ENCODE results near the gene CCNJL.

The CCNJL gene

GRCh38 chr5:160291467-160291866 lies 20.9 kb downstream of the CCNJL start:
- no peak overlapping the region for H3K4me3 ChIP-seq (ENCODE audit: low read depth, low read length)
- H2AFZ ChIP-seq (ENCODE audit: low read length, unreplicated experiment) = no peak overlapping the region
- H3K27ac ChIP-seq (ENCODE audit: low read depth, low read length) = no peak overlapping the region
- H3K36me3 ChIP-seq (ENCODE audit: insufficient read depth, low read length) = no peaks in the 10 kb centered on the region
- H3K27me3 ChIP-seq (ENCODE audit: insufficient read depth, low read length) = 0 out of 2 replicates have a peak, but pooled peaks cover 3% of the 10 kb centered on the region
- no peaks in the 10 kb centered on the region for H3K4me1 ChIP-seq (ENCODE audit: control insufficient read depth, insufficient read depth, low read length, unreplicated experiment)
- no peaks in the 10 kb centered on the region for H3K79me2 ChIP-seq (ENCODE audit: control insufficient read depth, insufficient read depth, low read length, unreplicated experiment)

DNA sequence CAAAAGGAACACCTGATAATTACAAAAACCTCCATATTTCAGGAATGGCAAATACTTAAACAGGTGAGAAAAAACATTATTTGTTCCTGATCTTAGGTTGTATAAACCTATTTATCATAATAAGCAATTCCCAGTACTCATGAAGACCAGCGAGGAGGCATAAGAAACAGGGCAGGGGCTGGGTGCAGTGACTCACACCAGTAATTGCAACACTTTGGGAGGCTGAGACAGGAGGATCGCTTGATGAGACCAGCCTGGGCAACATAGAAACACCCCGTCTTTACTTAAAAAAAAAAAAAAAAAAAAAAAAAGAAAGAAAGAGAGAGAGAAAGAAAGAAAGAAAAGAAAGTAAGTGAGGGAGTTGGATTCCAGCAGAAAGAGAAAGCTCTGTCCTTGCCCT lies 21.6 kb downstream of the CCNJL start:
- no peaks in the 10 kb centered on the region for H3K4me1 ChIP-seq (ENCODE audit: control insufficient read depth, insufficient read depth, low read length, unreplicated experiment)
- no peak overlapping the region for H2AFZ ChIP-seq (ENCODE audit: low read length, unreplicated experiment)
- no peaks in the 10 kb centered on the region for H3K79me2 ChIP-seq (ENCODE audit: control insufficient read depth, insufficient read depth, low read length, unreplicated experiment)
- H3K4me3 ChIP-seq (ENCODE audit: low read depth, low read length) = no peak overlapping the region
- no peak overlapping the region for H3K27ac ChIP-seq (ENCODE audit: low read depth, low read length)
- H3K27me3 ChIP-seq (ENCODE audit: insufficient read depth, low read length) = 0 out of 2 replicates have a peak, but pooled peaks cover under 1% of the 10 kb centered on the region
- no peaks in the 10 kb centered on the region for H3K36me3 ChIP-seq (ENCODE audit: insufficient read depth, low read length)

DNA sequence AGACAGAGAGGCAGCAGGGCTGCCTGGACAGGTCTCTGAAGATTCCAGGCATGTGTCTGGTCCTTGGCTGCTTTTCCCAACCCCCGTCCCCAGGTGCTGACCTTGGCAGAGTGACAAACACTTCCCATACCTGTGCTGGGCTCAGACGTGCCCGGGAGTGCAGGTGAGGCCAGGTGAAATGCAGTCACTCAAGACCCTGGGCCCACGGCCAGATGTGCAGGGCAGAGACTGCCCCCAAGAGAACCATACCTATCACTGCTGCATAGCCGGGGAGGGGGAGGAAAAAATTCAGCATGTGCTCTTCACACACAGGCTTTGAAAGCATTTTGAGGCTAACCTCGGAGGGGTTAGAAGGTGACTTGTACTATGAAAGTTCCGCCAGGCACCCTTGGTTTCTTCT lies 22.6 kb downstream of the CCNJL start:
- Histone ChIP-seq H3K79me2 (ENCODE audit: control insufficient read depth, insufficient read depth, low read length, unreplicated experiment) (no peaks in the 10 kb centered on the region), H3K27me3 (ENCODE audit: insufficient read depth, low read length) (no peaks in the 10 kb centered on the region), H3K27ac (ENCODE audit: low read depth, low read length) (no peak overlapping the region)

GRCh38 chr5:160289356-160289651 lies 23.1 kb downstream of the CCNJL start:
- Histone ChIP-seq H3K4me1 (ENCODE audit: control insufficient read depth, insufficient read depth, low read length, unreplicated experiment) (no peaks in the 10 kb centered on the region), H2AFZ (ENCODE audit: low read length, unreplicated experiment) (no peak overlapping the region), H3K36me3 (ENCODE audit: insufficient read depth, low read length) (no peaks in the 10 kb centered on the region), H3K79me2 (ENCODE audit: control insufficient read depth, insufficient read depth, low read length, unreplicated experiment) (no peaks in the 10 kb centered on the region), H3K4me3 (ENCODE audit: low read depth, low read length) (no peak overlapping the region), H3K27me3 (ENCODE audit: insufficient read depth, low read length) (no peaks in the 10 kb centered on the region), H3K27ac (ENCODE audit: low read depth, low read length) (no peak overlapping the region)

More for the DNA sequence above, 22.6 kb downstream of the CCNJL start:
- Histone ChIP-seq H3K4me1 (ENCODE audit: control insufficient read depth, insufficient read depth, low read length, unreplicated experiment) (no peaks in the 10 kb centered on the region), H2AFZ (ENCODE audit: low read length, unreplicated experiment) (no peak overlapping the region), H3K36me3 (ENCODE audit: insufficient read depth, low read length) (no peaks in the 10 kb centered on the region), H3K4me3 (ENCODE audit: low read depth, low read length) (no peak overlapping the region)

GRCh38 chr5:160287378-160288051 lies 24.8 kb downstream of the CCNJL start:
- Histone ChIP-seq H3K79me2 (ENCODE audit: control insufficient read depth, insufficient read depth, low read length, unreplicated experiment) (no peaks in the 10 kb centered on the region), H3K4me3 (ENCODE audit: low read depth, low read length) (no peak overlapping the region), H3K27ac (ENCODE audit: low read depth, low read length) (no peak overlapping the region), H3K4me1 (ENCODE audit: control insufficient read depth, insufficient read depth, low read length, unreplicated experiment) (no peaks in the 10 kb centered on the region), H2AFZ (ENCODE audit: low read length, unreplicated experiment) (no peak overlapping the region), H3K36me3 (ENCODE audit: insufficient read depth, low read length) (no peaks in the 10 kb centered on the region), H3K27me3 (ENCODE audit: insufficient read depth, low read length) (no peaks in the 10 kb centered on the region)

DNA sequence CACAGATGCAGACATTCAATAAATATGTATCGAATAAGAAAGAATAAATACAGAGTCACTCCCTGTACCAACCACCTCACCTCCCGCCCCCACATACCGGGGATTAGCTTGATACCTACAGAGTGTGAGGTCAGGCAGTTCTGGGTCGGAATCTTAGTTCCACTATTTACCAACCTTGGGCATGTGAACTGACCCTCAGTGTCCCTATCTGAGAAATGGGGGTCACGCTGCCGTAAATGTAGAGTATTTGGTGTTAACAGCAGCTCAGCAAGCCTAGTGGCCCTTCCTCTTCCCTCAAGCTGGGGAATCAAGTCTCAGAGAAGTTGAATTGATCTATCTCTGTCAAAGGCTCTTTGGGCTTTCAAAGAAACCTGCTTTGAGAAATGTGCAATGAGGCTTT lies 25.4 kb downstream of the CCNJL start:
- no peaks in the 10 kb centered on the region for H3K79me2 ChIP-seq (ENCODE audit: control insufficient read depth, insufficient read depth, low read length, unreplicated experiment)

DNA sequence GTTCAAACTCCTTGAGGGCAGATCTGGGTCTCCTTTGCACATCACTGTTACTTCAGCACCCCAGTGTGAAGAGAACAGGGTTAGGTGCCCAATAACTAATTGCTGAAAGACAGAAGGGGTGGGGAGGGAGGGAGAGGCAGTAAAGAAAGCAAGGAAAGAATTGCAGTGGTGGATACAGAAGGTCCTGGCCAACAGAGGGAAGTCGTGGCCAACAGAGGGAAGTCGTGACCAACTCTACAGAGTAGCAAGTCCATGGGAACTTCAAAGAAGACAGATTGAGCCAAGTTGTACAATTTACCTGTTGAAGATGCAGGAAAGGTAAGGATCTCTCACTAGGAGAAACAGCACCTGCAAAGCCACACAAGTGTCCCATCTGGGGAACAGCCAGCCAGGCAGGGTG lies 27.0 kb downstream of the CCNJL start:
- no peaks in the 10 kb centered on the region for H3K27me3 ChIP-seq (ENCODE audit: insufficient read depth, low read length)
- H3K4me1 ChIP-seq (ENCODE audit: control insufficient read depth, insufficient read depth, low read length, unreplicated experiment) = peaks cover 5% of the 10 kb centered on the region
- no peaks in the 10 kb centered on the region for H3K36me3 ChIP-seq (ENCODE audit: insufficient read depth, low read length)
- no peak overlapping the region for H2AFZ ChIP-seq (ENCODE audit: low read length, unreplicated experiment)
- H3K79me2 ChIP-seq (ENCODE audit: control insufficient read depth, insufficient read depth, low read length, unreplicated experiment) = no peaks in the 10 kb centered on the region
- H3K4me3 ChIP-seq (ENCODE audit: low read depth, low read length) = no peak overlapping the region
- H3K27ac ChIP-seq (ENCODE audit: low read depth, low read length) = no peak overlapping the region

More for the DNA sequence above, 25.4 kb downstream of the CCNJL start:
- Histone ChIP-seq H3K27ac (ENCODE audit: low read depth, low read length) (no peak overlapping the region), H2AFZ (ENCODE audit: low read length, unreplicated experiment) (no peak overlapping the region), H3K36me3 (ENCODE audit: insufficient read depth, low read length) (no peaks in the 10 kb centered on the region), H3K27me3 (ENCODE audit: insufficient read depth, low read length) (no peaks in the 10 kb centered on the region), H3K4me3 (ENCODE audit: low read depth, low read length) (no peak overlapping the region), H3K4me1 (ENCODE audit: control insufficient read depth, insufficient read depth, low read length, unreplicated experiment) (peaks cover 1% of the 10 kb centered on the region)

GRCh38 chr5:160284291-160284873 lies 28.0 kb downstream of the CCNJL start:
- Histone ChIP-seq H3K4me1 (ENCODE audit: control insufficient read depth, insufficient read depth, low read length, unreplicated experiment) (peaks cover 5% of the 10 kb centered on the region), H3K27ac (ENCODE audit: low read depth, low read length) (no peak overlapping the region), H3K27me3 (ENCODE audit: insufficient read depth, low read length) (no peaks in the 10 kb centered on the region), H3K36me3 (ENCODE audit: insufficient read depth, low read length) (no peaks in the 10 kb centered on the region), H2AFZ (ENCODE audit: low read length, unreplicated experiment) (no peak overlapping the region), H3K4me3 (ENCODE audit: low read depth, low read length) (no peak overlapping the region), H3K79me2 (ENCODE audit: control insufficient read depth, insufficient read depth, low read length, unreplicated experiment) (no peaks in the 10 kb centered on the region)

DNA sequence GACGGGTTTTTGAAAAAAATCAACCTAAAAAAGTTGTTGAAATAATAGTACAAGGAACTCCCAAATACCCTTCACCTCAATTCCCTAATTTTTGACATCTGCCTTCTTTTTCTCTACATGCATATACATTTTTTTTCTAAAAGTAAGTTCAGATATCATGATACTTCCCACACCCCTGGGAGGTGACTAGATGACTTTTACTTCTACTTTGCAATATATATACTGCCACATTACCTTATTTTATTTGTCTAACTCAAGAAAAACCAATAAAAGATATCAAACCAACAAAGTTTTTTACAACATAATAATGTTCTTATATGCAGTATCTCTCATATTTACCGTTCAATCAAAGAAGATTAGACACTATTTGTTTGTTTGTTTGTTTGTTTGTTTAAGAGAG lies 31.1 kb downstream of the CCNJL start:
- Histone ChIP-seq H3K27me3 (ENCODE audit: insufficient read depth, low read length) (no peaks in the 10 kb centered on the region), H3K79me2 (ENCODE audit: control insufficient read depth, insufficient read depth, low read length, unreplicated experiment) (no peaks in the 10 kb centered on the region), H3K36me3 (ENCODE audit: insufficient read depth, low read length) (no peaks in the 10 kb centered on the region), H2AFZ (ENCODE audit: low read length, unreplicated experiment) (no peak overlapping the region), H3K27ac (ENCODE audit: low read depth, low read length) (no peak overlapping the region), H3K4me3 (ENCODE audit: low read depth, low read length) (no peak overlapping the region), H3K4me1 (ENCODE audit: control insufficient read depth, insufficient read depth, low read length, unreplicated experiment) (peaks cover 5% of the 10 kb centered on the region)

DNA sequence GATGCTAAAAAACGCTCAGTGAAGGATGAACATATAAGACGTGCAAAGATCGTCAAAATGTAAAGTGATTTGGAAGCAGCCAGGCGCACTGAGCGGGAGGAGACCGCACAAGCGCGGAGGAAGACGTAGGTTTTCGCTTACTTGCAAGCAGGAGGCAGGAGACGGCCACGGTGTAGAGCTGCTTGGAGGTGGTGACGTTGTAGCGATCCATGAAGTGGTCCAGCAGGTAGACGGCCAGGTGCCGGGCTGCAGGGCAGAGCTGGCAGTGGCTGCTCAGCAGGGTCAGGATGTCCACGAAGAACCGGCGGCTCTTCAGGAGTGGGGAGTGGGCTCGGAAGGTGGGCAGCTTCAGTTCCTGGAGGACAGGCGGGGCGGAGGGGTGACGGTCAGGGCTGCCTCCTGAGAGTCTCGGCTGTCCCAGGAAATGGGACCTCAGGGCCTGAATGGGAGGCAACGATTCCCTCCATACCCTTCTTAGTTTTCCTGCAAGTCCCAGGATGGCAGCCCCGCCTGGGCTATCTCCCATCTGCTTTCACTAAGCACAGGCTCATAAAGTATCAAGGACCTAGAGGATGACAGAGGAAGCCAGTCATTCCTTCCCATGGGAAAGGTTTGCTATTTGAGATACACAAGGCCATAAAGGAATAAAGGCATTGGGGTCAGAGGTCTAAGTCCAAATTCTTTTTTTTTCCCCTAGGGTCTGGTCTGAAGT lies 31.8 kb downstream of the CCNJL start:
- no peak overlapping the region for H2AFZ ChIP-seq (ENCODE audit: low read length, unreplicated experiment)
- no peak overlapping the region for H3K27ac ChIP-seq (ENCODE audit: low read depth, low read length)
- no peaks in the 10 kb centered on the region for H3K36me3 ChIP-seq (ENCODE audit: insufficient read depth, low read length)
- H3K27me3 ChIP-seq (ENCODE audit: insufficient read depth, low read length) = no peaks in the 10 kb centered on the region
- peaks cover 5% of the 10 kb centered on the region for H3K4me1 ChIP-seq (ENCODE audit: control insufficient read depth, insufficient read depth, low read length, unreplicated experiment)
- no peaks in the 10 kb centered on the region for H3K79me2 ChIP-seq (ENCODE audit: control insufficient read depth, insufficient read depth, low read length, unreplicated experiment)
- H3K4me3 ChIP-seq (ENCODE audit: low read depth, low read length) = no peak overlapping the region

DNA sequence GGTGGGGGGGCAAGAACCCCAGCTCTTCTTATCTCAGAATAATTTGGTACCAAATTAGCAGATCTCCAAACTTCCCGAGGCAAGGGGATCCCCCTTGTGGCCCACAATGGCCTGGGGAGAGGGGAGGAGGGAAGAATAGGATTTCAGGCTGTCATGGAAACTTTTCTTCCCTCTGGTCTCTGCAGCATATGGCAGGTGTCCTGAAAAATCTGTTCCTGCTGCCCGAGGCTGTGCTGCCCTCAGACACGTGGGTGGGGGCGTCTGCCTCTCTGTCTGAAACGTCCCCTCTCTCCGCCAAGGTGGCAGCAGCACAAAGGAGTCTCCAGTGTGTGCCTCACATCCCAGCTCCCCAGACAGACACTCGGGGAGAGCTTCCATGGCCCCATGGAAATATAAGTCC lies 34.0 kb downstream of the CCNJL start:
- no peaks in the 10 kb centered on the region for H3K36me3 ChIP-seq (ENCODE audit: insufficient read depth, low read length)
- H3K79me2 ChIP-seq (ENCODE audit: control insufficient read depth, insufficient read depth, low read length, unreplicated experiment) = no peaks in the 10 kb centered on the region
- H3K27ac ChIP-seq (ENCODE audit: low read depth, low read length) = no peak overlapping the region
- H3K4me3 ChIP-seq (ENCODE audit: low read depth, low read length) = no peak overlapping the region
- no peak overlapping the region for H2AFZ ChIP-seq (ENCODE audit: low read length, unreplicated experiment)
- H3K4me1 ChIP-seq (ENCODE audit: control insufficient read depth, insufficient read depth, low read length, unreplicated experiment) = peaks cover 5% of the 10 kb centered on the region
- H3K27me3 ChIP-seq (ENCODE audit: insufficient read depth, low read length) = no peaks in the 10 kb centered on the region
